ENCODE results near the gene SMIM1. TPM values are rescaled to one million over a fixed set of nuclear protein-coding genes. Genes with fewer than 3 reads are reported as not detected.

Gene SMIM1
- total RNA-seq, 1 donor from 2014 or later: 10.8 TPM

DNA sequence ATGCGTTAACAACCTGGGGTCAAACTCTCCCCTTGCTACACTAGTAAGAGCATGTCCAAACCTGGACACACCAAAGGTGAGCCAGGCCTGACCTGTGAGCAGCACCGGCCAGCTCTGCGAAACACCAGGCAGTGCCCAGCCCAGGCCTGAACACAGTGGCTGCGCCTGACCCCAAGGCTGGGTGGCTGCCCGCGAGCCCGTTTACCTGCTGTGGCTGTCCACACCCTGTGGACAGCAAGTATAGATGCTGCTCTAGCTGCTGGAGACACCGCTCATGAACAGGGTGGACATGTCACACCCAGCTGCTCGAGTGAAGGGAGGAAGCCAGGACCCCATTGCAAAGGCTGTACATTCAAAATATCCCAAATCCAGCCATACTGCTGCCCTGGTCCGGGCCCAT, 27.9 kb upstream of the SMIM1 start:
- DNase-seq (ENCODE audit: low spot score, unreplicated experiment): no peak
- Mint-ChIP-seq H3K36me3 (ENCODE audit: insufficient read depth) (peaks cover 8% of the 10 kb centered on the region), H3K4me1 (ENCODE audit: low read depth) (peaks cover 16% of the 10 kb centered on the region), H3K4me3 (ENCODE audit: low read depth) (no peak overlapping the region), H3K27me3 (peaks cover 6% of the 10 kb centered on the region), H3K27ac (no peak overlapping the region), H3K9me3 (ENCODE audit: low read depth) (no peaks in the 10 kb centered on the region)
- TF ChIP-seq, protein P1, sequence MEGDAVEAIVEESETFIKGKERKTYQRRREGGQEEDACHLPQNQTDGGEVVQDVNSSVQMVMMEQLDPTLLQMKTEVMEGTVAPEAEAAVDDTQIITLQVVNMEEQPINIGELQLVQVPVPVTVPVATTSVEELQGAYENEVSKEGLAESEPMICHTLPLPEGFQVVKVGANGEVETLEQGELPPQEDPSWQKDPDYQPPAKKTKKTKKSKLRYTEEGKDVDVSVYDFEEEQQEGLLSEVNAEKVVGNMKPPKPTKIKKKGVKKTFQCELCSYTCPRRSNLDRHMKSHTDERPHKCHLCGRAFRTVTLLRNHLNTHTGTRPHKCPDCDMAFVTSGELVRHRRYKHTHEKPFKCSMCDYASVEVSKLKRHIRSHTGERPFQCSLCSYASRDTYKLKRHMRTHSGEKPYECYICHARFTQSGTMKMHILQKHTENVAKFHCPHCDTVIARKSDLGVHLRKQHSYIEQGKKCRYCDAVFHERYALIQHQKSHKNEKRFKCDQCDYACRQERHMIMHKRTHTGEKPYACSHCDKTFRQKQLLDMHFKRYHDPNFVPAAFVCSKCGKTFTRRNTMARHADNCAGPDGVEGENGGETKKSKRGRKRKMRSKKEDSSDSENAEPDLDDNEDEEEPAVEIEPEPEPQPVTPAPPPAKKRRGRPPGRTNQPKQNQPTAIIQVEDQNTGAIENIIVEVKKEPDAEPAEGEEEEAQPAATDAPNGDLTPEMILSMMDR (IDR thresholded peaks at IDR 0.05; ENCODE audit: unreplicated experiment): no peak

DNA sequence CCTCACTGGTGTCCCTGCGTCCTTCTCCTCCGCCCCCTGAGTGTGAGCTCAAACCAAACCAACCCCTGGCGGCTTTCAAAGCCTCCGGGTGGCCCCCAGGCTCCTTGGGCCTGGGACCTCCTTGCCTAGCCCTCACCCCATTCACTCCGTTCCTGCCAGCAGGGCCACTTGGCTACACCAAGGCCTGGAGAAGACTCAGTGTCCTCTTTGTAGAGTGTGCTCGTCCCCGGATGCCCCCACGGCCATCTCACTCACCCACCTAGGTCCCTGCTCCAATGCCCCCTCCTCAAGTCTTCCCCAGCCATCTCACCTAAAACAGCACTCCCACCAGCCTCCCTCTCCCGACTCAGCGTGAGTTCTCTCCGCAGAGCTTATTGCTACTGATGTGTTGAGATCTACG, 27.5 kb upstream of the SMIM1 start:
- H3K27me3 Mint-ChIP-seq: peaks cover 7% of the 10 kb centered on the region
- H3K27ac Mint-ChIP-seq: no peak overlapping the region
- peaks cover 8% of the 10 kb centered on the region for H3K36me3 Mint-ChIP-seq (ENCODE audit: insufficient read depth)
- no peak for DNase-seq (ENCODE audit: low spot score, unreplicated experiment)
- H3K4me3 Mint-ChIP-seq (ENCODE audit: low read depth): peak overlapping the region; percentile 87
- TF ChIP-seq, protein P1 (IDR thresholded peaks at IDR 0.05; ENCODE audit: unreplicated experiment): no peak
- H3K4me1 Mint-ChIP-seq (ENCODE audit: low read depth): peaks cover 16% of the 10 kb centered on the region
- H3K9me3 Mint-ChIP-seq (ENCODE audit: low read depth): no peaks in the 10 kb centered on the region

DNA sequence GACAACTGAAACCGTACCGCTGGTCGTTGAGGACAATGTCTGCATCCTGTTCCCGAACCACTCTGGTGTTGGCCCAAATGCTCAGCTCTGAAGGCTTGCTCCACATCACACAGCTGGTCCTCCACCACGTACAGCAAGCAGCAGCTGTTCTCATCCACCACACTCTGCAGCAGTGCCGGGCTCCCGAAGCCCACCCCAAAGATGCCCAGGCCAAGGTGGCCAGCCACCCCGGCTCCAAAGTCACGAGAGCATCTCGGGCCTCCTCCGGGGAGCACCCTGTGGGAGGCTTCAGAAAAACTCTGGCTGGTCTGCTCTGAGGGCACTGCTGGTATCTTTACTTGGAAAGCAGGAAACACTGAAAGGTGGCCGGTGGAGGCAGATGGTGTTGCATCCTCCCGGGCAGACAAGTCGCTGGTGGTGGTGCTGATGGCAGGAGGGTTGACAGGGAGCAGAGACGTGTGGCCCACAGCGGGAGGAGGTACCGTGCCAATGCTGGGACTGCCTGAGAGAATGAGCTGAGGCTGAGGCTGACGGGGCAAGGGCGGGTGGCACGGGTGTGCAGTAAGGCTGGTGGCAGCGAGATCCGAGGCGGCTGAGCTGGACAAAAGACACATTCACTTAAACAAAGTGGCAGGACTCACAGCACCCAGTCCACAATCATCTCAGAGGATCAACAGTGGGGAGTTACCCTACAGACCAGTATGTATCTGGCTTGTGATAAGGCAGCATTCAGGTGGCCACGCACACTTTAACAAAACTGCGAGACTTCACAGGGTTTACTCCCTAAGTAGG, 26.8 kb upstream of the SMIM1 start:
- no peaks in the 10 kb centered on the region for H3K9me3 Mint-ChIP-seq (ENCODE audit: low read depth)
- H3K27ac Mint-ChIP-seq: no peak overlapping the region
- peaks cover 13% of the 10 kb centered on the region for H3K27me3 Mint-ChIP-seq
- TF ChIP-seq, protein P1 (IDR thresholded peaks at IDR 0.05; ENCODE audit: unreplicated experiment): no peak
- H3K4me3 Mint-ChIP-seq (ENCODE audit: low read depth): peak overlapping the region; percentile 87
- no peak for DNase-seq (ENCODE audit: low spot score, unreplicated experiment)
- H3K36me3 Mint-ChIP-seq (ENCODE audit: insufficient read depth): peaks cover 6% of the 10 kb centered on the region
- peaks cover 19% of the 10 kb centered on the region for H3K4me1 Mint-ChIP-seq (ENCODE audit: low read depth)

DNA sequence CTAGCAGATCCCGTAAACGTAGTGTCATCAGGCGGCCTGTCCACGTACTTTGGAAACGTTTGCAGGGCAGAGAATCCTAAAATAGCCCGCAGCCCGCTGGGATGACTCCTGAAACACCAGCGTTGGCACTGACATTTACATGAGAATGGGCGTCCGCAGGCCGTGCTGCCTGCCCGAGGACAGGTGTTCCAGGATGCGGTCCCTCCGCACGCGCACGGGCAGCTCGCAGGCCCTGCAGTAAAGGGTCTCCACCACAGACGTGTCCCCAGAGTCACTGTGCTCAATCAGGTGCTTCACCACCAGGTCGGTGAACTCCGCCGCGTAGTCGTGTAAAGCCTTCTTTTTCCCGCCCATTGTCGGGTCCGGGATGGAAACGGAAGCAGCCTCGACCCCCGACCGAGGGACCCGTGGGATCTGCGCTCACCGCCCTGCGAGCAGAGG, 26.1 kb upstream of the SMIM1 start:
- H3K4me1 Mint-ChIP-seq (ENCODE audit: low read depth): peaks cover 21% of the 10 kb centered on the region
- DNase-seq (ENCODE audit: low spot score, unreplicated experiment): no peak
- no peaks in the 10 kb centered on the region for H3K9me3 Mint-ChIP-seq (ENCODE audit: low read depth)
- peaks cover 19% of the 10 kb centered on the region for H3K27me3 Mint-ChIP-seq
- TF ChIP-seq, protein P1 (IDR thresholded peaks at IDR 0.05; ENCODE audit: unreplicated experiment): no peak
- peaks cover 6% of the 10 kb centered on the region for H3K36me3 Mint-ChIP-seq (ENCODE audit: insufficient read depth)
- peak overlapping the region; percentile 87 for H3K4me3 Mint-ChIP-seq (ENCODE audit: low read depth)
- H3K27ac Mint-ChIP-seq: no peak overlapping the region

DNA sequence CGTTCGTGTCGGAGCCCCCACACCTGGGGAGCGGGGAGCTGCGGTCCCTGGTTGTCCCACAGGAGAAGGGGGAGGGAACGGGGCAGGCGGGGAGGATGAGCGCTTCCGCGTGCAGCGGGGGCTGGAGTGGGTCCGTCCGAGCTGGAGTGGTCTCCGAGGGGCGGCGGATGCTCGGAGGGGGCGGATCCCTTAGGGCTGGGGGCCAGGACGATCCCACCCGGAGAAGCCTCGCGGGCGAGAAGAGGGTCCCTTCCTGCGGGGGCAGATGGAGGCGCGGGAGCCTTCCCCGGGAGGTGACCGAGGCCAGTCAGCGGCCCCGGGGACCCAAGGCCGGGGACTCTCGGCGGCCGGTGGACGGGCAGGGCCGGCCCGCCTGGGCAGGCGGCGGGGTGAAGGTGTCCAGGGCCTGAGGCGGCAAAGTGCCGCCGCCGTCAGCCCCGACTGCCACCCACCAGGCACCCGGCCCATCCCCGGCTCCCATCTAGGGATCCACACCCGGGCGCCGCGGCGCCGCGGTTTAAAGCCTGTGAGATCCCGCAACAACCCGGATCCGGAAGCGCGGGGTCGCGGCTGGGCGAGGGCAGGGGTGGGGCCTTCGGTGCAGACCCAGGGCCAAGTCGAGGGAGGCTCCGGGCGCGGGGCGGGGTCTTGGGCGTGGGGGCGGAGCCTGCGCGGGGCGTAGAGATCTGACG, 25.6 kb upstream of the SMIM1 start:
- Mint-ChIP-seq H3K27me3 (peaks cover 19% of the 10 kb centered on the region), H3K4me3 (ENCODE audit: low read depth) (peak overlapping the region; percentile 87), H3K36me3 (ENCODE audit: insufficient read depth) (peaks cover 1% of the 10 kb centered on the region), H3K9me3 (ENCODE audit: low read depth) (no peaks in the 10 kb centered on the region), H3K4me1 (ENCODE audit: low read depth) (peaks cover 21% of the 10 kb centered on the region), H3K27ac (no peak overlapping the region)
- TF ChIP-seq, protein P1 (IDR thresholded peaks at IDR 0.05; ENCODE audit: unreplicated experiment): no peak
- peak; percentile 88 for DNase-seq (ENCODE audit: low spot score, unreplicated experiment)

Measured in progenitor cell of endocrine pancreas (in vitro differentiated cells).